Measurements from ENCODE around the gene STX19.

- no peak for TF ChIP-seq EZH2 (IDR thresholded peaks at IDR 0.05; ENCODE audit: borderline replicate concordance, low read length)
- TF ChIP-seq, protein P1, sequence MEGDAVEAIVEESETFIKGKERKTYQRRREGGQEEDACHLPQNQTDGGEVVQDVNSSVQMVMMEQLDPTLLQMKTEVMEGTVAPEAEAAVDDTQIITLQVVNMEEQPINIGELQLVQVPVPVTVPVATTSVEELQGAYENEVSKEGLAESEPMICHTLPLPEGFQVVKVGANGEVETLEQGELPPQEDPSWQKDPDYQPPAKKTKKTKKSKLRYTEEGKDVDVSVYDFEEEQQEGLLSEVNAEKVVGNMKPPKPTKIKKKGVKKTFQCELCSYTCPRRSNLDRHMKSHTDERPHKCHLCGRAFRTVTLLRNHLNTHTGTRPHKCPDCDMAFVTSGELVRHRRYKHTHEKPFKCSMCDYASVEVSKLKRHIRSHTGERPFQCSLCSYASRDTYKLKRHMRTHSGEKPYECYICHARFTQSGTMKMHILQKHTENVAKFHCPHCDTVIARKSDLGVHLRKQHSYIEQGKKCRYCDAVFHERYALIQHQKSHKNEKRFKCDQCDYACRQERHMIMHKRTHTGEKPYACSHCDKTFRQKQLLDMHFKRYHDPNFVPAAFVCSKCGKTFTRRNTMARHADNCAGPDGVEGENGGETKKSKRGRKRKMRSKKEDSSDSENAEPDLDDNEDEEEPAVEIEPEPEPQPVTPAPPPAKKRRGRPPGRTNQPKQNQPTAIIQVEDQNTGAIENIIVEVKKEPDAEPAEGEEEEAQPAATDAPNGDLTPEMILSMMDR (IDR thresholded peaks at IDR 0.05; ENCODE audit: low read length): no peak
Observed at GRCh38 chr3:94009608-94010007, 18.8 kb downstream of the STX19 start.
